Measurements from ENCODE around the gene IL1RL1.

DNA sequence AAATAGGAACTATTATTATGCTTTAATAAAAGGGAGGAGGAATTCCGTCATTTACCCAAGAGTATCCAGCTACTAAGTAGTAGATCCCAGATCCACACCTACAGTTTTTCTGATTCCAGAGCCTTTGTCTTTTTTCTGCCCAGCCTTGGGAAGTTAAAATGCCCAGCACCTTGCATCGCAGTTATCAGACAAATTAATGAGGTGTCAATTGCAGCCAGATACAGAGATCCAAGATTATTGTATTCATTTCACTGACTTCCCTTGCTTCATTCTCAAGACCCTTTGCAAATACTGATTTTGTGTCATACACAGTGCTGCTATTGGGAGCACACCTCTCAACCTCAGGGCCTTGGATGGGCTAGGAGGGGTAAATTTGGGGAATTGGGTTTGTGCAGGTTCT, 45.4 kb downstream of the IL1RL1 start:
- TF ChIP-seq, protein P1, sequence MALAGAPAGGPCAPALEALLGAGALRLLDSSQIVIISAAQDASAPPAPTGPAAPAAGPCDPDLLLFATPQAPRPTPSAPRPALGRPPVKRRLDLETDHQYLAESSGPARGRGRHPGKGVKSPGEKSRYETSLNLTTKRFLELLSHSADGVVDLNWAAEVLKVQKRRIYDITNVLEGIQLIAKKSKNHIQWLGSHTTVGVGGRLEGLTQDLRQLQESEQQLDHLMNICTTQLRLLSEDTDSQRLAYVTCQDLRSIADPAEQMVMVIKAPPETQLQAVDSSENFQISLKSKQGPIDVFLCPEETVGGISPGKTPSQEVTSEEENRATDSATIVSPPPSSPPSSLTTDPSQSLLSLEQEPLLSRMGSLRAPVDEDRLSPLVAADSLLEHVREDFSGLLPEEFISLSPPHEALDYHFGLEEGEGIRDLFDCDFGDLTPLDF (CRISPR knock-in tag; IDR thresholded peaks at IDR 0.05) = no peak
- no peak for TF ChIP-seq ATF2 (CRISPR knock-in tag; IDR thresholded peaks at IDR 0.05; ENCODE audit: borderline replicate concordance, low read depth)
- TF ChIP-seq, protein P2, sequence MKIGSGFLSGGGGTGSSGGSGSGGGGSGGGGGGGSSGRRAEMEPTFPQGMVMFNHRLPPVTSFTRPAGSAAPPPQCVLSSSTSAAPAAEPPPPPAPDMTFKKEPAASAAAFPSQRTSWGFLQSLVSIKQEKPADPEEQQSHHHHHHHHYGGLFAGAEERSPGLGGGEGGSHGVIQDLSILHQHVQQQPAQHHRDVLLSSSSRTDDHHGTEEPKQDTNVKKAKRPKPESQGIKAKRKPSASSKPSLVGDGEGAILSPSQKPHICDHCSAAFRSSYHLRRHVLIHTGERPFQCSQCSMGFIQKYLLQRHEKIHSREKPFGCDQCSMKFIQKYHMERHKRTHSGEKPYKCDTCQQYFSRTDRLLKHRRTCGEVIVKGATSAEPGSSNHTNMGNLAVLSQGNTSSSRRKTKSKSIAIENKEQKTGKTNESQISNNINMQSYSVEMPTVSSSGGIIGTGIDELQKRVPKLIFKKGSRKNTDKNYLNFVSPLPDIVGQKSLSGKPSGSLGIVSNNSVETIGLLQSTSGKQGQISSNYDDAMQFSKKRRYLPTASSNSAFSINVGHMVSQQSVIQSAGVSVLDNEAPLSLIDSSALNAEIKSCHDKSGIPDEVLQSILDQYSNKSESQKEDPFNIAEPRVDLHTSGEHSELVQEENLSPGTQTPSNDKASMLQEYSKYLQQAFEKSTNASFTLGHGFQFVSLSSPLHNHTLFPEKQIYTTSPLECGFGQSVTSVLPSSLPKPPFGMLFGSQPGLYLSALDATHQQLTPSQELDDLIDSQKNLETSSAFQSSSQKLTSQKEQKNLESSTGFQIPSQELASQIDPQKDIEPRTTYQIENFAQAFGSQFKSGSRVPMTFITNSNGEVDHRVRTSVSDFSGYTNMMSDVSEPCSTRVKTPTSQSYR (CRISPR knock-in tag; IDR thresholded peaks at IDR 0.05) = no peak

All from WTC11 (cell line).